Measurements from ENCODE around the gene SWT1.

Gene SWT1

GRCh38 chr1:185154912-185155513, 2.0 kb upstream of the SWT1 start:
- peak overlapping the region; percentile 73; the same call in 1 of the 2 replicates for H3K4me3 ChIP-seq (ENCODE audit: low read depth, low read length)
- no peak for TF ChIP-seq CTCF (IDR thresholded peaks at IDR 0.05; ENCODE audit: low read depth, low read length, missing control alignments)
- no peak for DNase-seq (ENCODE audit: low read depth)

GRCh38 chr1:185155600-185156287, 1.2 kb upstream of the SWT1 start:
- DNase-seq (ENCODE audit: low read depth) = no peak
- H3K4me3 ChIP-seq (ENCODE audit: low read depth, low read length) = peak overlapping the region; percentile 73

GRCh38 chr1:185156288-185156853, 596 bp upstream of the SWT1 start:
- DNase-seq (ENCODE audit: low read depth) = no peak
- H3K4me3 ChIP-seq (ENCODE audit: low read depth, low read length) = peak overlapping the region; percentile 73

More at GRCh38 chr1:185155600-185156287, 1.2 kb upstream of the SWT1 start:
- TF ChIP-seq CTCF (IDR thresholded peaks at IDR 0.05; ENCODE audit: low read depth, low read length, missing control alignments) = no peak

GRCh38 chr1:185157599-185158412, 839 bp downstream of the SWT1 start:
- no peak for TF ChIP-seq CTCF (IDR thresholded peaks at IDR 0.05; ENCODE audit: low read depth, low read length, missing control alignments)
- H3K4me3 ChIP-seq (ENCODE audit: low read depth, low read length) = peak overlapping the region; percentile 73
- no peak for DNase-seq (ENCODE audit: low read depth)

More at GRCh38 chr1:185156288-185156853, 596 bp upstream of the SWT1 start:
- TF ChIP-seq CTCF (IDR thresholded peaks at IDR 0.05; ENCODE audit: low read depth, low read length, missing control alignments) = no peak

GRCh38 chr1:185158800-185159199, 1.8 kb downstream of the SWT1 start:
- TF ChIP-seq CTCF (IDR thresholded peaks at IDR 0.05; ENCODE audit: low read depth, low read length, missing control alignments) = no peak
- H3K4me3 ChIP-seq (ENCODE audit: low read depth, low read length) = no peak overlapping the region
- DNase-seq (ENCODE audit: low read depth) = no peak

GRCh38 chr1:185159966-185160365, 3.0 kb downstream of the SWT1 start:
- TF ChIP-seq CTCF (IDR thresholded peaks at IDR 0.05; ENCODE audit: low read depth, low read length, missing control alignments) = no peak
- no peak for DNase-seq (ENCODE audit: low read depth)
- H3K4me3 ChIP-seq (ENCODE audit: low read depth, low read length) = no peak overlapping the region
